HG03064 (cell line): ENCODE data around the gene FLNB.

Source experiments
- ATAC-seq: cut with Tn5 transposase; IDR thresholded peaks from one replicate; pipeline ENCODE4 v1.9.1; 2021; ENCODE audit warnings: low read depth; ENCODE audit not compliant: unreplicated experiment

FLNB gene

GRCh38 chr3:58175437-58176184 is 167.4 kb downstream of the FLNB start:
- ATAC-seq = no peak

DNA sequence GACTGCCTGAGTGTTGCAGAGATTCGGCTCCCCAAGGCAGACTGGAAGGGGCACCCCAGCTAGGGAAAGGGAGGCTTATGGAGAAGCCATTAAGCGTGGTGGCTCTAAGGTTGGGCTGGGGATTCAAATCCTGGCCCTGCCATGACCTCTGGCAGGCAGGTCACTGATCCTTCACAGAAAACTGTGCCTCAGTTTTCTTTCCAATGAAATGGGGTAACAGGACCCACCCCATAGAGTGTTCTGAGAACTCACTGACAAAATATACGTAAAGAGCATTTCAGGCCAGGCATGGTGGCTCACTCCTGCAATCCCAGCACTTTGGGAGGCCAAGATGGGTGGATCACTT is 167.9 kb downstream of the FLNB start:
- ATAC-seq = no peak

DNA sequence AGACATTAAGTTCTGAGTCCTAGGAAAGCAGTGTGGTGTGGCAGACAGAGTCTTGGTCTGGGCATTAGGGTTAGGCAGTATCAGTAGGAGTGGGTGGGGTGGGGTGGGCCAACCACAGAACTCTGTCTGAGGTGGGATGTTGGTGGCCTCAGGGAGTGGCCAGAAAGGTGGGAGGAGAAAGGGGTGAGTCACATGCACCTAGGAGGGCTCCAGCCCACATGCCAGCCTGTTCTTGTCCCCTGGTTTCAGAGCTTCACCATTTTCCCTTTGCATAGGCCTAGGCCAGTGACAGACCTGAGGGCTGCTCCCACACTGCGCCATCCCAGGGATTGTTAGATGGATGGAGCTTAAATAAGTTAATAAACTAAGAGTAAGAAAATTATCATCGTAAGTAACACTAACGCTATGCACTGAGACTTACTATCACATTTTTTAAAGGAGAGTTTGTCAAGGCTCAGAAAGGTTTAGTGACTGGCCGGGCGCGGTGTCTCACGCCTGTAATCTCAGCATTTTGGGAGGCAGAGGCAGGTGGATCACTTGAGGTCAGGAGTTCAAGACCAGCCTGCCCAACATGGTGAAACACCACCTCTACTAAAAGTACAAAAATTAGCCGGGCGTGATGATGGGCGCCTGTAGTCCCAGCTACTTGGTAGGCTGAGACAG is 168.7 kb downstream of the FLNB start:
- no peak for ATAC-seq

GRCh38 chr3:58177747-58178527 is 169.7 kb downstream of the FLNB start:
- no peak for ATAC-seq

DNA sequence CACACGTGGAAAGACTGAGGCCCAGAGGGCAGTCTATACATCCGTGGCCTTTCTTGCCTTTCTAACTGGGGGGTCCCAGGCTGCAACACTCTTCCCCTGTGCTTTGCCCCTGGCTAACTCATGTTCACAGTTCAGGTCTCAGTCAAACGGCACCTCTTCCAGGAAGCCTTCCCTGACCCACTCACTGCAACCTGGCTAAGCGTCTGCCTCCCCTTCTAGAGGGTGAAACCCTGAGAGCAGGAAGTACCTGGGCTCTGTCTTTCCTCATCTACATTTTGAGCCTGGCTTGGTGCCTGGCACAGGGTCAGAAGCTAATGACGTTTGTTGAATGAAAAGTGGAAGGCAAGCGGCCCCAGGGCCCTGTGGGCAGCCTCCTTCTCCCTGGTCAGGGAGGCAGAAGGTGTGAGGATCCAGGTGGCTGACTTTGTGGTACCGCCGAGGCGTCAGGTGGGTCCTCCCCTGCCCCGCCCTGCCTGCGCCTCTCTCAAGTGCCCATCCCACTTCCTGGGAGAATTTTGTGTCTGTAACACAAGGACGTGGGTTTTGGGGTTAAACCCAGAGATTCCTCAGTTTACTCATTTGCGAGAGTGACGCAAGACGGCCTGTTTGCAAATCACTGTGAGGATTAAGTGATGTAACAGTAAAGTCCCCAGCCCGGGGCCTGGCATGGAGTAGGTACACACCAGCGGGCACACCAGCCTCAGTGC is 170.5 kb downstream of the FLNB start:
- ATAC-seq = no peak

DNA sequence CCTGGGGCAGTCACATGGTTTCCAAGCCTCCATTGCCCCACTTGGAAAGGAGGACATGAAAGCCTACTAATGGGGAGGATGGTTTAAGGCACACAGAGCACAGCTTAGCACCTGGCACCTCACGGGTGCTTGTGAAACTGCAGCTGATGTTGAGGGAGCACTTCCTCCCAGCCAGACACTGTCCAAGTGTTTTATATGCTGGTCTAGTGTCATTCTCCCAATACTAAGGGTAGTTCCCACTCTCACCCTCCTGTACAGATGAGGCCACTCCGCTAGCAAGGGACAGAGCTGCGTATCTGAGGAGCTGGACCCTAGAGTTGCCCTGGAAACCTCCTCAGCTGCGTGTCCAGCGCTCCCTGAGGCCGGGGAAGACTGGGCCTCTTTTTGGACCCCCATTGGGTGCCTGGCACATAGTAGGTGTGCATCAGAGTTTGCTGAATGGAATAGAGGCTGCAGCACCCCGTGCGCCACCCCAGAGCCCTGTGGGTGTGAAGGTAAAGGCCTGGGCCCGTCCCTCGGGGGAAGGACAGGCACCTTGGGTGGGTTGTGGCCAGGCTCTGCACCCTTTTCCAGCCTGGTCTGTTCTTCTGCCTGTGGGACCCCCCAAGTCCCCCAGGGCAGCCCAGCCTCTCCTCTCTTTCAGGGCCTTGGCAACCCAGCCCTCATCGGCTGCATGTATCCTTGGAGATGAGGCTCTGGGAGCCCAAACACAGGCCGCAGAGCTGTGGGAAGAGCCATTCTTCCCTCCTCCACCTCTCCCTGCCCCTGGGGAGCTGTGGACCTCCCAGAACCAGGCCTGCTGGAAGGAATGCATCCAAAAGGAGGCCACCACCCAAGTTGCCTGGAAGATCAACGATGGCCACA is 171.2 kb downstream of the FLNB start:
- ATAC-seq = no peak

GRCh38 chr3:58180099-58180880 is 172.1 kb downstream of the FLNB start:
- no peak for ATAC-seq

GRCh38 chr3:58180940-58181587 is 172.8 kb downstream of the FLNB start:
- ATAC-seq = no peak

DNA sequence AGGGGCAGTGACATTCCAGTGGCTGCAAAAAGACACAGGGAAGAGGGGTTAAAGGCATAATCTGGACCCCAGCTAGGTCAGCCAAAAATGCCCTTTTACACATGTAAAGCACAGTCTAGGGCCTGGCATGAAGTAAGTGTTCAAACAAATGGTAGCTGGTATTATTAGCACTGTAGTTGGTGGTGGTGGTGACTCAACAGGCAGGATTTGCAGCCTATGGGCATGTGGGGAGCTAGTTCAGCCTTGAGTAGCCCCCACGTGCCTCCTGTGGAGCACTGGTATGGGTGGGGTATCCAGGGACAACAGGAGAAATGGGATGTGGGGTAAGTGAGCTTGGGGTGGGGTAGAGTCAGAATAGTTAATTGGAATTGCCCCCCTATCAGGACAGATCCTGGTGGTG is 175.0 kb downstream of the FLNB start:
- no peak for ATAC-seq

DNA sequence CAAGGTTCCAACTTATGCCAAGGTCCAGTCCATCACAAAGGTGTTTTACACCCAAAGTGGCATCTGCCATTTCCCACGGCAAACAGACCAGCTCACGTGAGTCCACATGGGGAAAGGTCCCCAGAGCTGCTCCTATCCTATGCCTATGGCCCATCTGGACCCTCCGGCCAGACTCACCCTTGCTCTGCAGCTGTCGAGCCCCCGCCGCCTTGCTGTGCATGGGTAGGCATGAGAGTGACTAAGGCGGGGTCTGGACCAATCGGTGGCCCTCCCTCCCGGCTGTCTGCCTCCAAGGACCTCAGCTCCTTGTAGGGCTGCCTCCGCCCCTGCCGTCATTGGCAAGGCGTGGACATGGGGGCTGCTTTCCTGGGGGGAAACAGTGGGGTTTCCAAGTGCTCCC is 175.7 kb downstream of the FLNB start:
- no peak for ATAC-seq

DNA sequence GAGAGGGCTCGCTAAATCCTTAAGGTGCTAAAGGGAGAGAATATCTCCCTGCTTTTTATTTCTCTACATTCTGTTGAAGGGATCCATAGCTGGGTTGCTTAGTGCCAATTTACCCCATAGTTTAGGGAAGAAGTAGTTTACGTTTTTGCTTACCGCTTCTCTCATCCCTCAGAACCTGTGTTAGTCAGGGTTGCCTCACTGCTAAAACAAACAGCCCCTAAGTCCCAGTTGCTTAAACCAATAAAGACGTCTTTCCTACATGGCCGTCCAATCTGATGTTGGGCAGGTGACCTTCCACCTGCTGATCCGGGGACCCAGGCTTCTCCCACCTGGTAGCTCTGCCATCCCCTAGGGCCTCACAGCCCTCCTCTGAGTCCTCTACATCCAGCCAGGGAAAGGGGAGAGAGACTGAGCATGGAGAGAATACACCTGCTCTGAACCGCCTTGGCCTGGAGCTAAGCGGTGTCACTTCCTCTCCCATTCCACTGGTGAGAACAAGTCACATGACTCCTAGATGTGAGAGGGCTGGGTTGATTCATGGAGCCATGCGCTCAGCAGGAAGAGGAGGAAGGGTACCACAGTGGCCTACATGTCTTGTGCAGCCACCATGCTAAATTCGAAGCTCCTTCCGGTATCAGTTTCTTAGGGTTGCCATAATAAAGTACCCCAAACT is 176.2 kb downstream of the FLNB start:
- no peak for ATAC-seq

GRCh38 chr3:58184982-58185360 is 176.7 kb downstream of the FLNB start:
- ATAC-seq = no peak

DNA sequence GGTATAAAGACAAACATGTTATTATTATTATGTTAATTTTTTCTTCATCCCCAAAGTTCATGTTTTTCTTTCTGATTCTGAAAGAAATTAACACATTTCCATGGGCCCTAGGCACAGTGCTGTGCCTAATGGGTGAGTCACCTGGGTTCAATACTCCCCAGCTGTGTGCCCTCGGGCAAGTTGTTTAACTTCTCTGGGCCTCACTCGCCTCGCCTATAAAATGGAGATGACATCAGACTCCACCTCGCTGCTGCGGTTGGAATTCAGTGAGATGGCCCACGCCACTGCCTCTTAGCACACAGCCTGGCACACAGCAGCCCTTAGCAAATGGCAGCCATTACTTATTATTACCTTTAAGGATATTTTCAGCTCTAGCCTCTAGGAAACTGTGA is 179.9 kb downstream of the FLNB start:
- no peak for ATAC-seq

DNA sequence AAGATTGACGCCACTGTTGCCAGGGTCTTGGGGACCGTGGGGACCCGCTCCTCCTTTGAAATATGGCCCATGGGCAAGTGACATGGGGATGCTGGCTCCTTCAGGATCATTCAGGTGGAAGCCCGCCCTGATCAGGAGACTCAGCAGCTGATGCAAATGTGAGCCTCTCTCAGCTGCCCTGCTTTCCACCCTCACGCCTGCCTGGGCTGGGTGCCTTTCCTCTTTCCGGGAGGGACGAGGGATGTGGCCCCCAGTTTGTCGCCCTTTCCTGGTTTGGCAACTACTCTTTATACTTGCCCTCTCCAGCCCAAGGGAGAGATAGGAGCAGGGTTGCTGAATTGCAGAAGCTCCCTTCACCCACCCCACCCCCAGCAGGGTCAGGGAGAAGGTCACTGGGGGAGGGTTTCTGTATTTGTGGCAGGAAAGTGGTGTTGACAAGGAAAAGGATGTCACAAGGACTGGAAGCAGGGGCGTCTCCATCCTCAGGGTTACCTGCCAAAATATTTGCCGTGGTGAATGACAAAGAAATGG is 180.8 kb downstream of the FLNB start:
- no peak for ATAC-seq

DNA sequence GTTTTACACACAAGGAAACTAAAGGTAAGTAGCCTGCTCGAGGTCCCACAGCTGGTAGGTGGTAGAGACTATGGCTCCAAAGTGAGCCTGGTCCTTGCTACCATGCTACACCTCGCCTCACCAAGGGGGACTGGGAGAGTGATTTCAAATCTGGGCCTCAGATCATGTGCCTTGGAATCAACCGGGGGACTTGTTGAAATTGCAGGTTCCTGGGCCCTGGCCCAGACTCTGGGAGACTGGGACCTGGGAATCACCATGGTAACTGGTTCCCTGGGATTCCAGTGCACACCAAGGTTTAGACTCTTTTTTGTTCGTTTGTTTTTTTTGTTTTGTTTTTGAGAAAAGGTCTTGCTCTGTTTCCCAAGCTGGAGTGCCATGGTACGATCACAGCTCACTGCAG is 181.5 kb downstream of the FLNB start:
- no peak for ATAC-seq

DNA sequence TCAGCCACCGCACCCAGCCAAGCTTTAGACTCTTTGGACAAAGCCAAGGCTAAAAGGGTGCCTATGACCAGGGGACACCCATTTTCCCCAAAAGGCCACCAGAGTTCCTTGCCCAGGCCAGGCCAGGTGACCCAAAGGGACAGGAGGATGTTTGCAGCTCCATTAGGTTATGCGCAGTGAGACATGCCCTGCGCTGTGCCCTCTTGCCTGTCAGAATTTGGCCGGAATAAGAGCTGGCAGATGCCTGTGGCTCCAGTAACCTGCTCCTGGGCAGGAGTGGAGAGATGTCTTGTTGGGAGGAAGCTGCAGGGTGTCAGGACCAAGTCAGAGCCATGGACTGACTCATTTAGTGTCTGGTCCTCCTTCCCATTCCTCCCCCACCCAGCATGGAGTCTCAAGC is 182.1 kb downstream of the FLNB start:
- ATAC-seq = no peak

DNA sequence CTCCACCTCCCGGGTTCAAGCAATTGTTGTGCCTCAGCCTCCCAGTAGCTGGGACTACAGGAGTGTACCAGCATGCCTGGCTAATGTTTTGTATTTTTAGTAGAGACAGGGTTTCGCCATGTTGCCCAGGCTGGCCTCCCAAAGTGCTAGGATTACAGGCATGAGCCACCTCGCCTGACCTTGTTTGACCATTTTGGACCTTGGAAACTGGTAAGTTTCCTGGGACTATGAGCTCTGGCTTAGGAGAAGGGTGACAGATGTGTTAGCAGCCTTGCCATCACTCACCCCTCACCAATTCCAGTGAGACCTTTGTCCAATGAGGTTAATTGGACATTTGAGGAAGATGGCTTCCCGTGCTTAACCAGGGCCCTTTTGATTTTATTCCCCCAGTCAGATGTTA is 182.7 kb downstream of the FLNB start:
- ATAC-seq = no peak

DNA sequence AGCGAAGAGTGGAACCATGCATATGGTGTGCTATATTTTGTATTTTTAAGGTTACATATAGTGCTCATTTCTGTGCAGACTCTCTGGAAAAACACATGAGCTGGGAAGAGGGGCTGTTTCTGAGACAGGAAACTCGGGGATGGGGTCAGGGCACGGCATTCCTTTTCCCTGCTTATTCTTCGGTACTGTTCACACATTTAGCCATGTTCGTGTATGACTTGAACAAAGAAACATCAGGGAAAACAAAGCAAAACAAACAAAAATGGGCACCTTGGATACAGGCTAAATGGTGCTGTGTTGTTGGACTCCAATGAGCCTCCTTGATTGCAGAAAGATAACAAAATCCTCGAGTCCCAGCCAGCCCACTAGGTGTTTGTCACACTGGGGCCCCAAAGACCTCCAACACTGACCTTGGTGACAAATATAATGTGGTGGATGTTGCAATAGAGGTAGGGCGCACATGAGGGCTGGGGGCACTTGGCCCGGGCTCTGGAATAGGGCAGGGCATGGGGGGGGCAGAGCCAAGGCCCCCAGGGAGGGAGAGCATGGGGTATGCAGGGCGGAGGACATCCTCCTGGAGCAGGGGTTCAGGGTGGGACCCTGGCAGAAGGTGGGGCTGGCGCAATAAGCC is 183.3 kb downstream of the FLNB start:
- ATAC-seq = no peak
